Peyer's patch (tissue), 4 donors: ENCODE measurements around the gene DNALI1. TPM values are rescaled to one million over a fixed set of nuclear protein-coding genes. Genes with fewer than 3 reads are reported as not detected.
A peak's percentile ranks its signal among the peaks of the same experiment; 100 is the strongest.
"Not testable (repeated sequence)": the region's sequence is repeated elsewhere in the genome, so short reads cannot be mapped to it uniquely, and the experiment has no call there.

ENCODE experiments used
- DNase-seq, 3 donors: peaks; one replicate each; pipeline ENCODE4 v3.0.0-alpha.2; 2017 to 2019
- H3K27ac ChIP-seq, 4 donors: fragments of 200-600 bp; sonication (generic); one replicate each; pipeline ENCODE4 v1.5.1; 2016 to 2019
- H3K27me3 ChIP-seq, 2 donors: fragments of 200-600 bp; sonication (generic); one replicate each; pipeline ENCODE4 v1.5.1; 2019
- H3K36me3 ChIP-seq, 3 donors: fragments of 200-600 bp; sonication (generic); one replicate each; pipeline ENCODE4 v1.5.1; 2016 to 2019
- H3K4me1 ChIP-seq, 4 donors: fragments of 200-600 bp; sonication (generic); one replicate each; pipeline ENCODE4 v1.5.1; 2016 to 2019
- H3K4me3 ChIP-seq, 4 donors: fragments of 200-600 bp; sonication (generic); 1 replicate in 3 of 4; 2 replicates in 1 of 4; pipeline ENCODE4 v1.5.1; 2016 to 2019; ENCODE audit warnings: mild to moderate bottlenecking in 1 of 4
- H3K9me3 ChIP-seq, 4 donors: fragments of 200-600 bp; sonication (generic); one replicate each; pipeline ENCODE4 v1.5.1; 2016 to 2019; ENCODE audit warnings: mild to moderate bottlenecking in 1 of 4
- POLR2A ChIP-seq, 2 donors: fragments of 450-650 bp; IDR thresholded peaks; one replicate each; pipeline ENCODE4 v1.5.1; 2017; ENCODE audit warnings: antibody characterized with exemption in 2 of 2, mild to moderate bottlenecking in 2 of 2, moderate library complexity in 2 of 2
- total RNA-seq, 4 donors: library from RNA; depleted of rRNA; stranded (reverse); fragments of >200 nt; gene quantifications; one replicate each; pipeline ENCODE4 v1.1.0, GENCODE V29; 2016
- TF ChIP-seq, protein P1 (sequence below), 6 experiments: fragments of 450-650 bp in 4 of 6; fragments of 200-600 bp in 2 of 6; sonication (generic) in 1 of 6; IDR thresholded peaks; one replicate each; pipeline ENCODE4 v1.5.1; 2017 to 2019; ENCODE audit warnings: antibody characterized with exemption in 6 of 6, mild to moderate bottlenecking in 3 of 6, moderate library complexity in 1 of 6

Gene DNALI1
- total RNA-seq, 4 donors from 2014 or later, result 1.7 to 7.9 (median 3.7) TPM

DNA sequence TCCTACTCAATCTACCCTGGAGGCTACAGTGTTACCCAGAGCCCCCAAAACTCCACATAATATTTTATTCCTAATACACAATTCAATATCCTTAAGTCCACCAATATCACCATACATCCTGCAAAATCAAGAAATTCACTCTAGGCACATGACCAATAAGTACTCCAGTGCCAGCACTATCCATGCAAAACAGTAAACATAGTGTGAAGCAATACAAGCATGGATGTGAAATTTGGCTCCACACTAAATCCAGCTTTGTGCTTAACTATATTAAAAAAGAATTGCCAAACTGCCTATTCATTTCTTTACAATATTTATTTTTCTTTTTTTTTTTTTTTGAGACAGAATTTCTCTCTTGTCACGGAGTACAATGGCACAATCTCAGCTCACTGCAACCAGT is 39.2 kb upstream of the DNALI1 start:
- H3K9me3 ChIP-seq, result no peaks in the 10 kb centered on the region
- H3K4me3 ChIP-seq, result no peak overlapping the region

DNA sequence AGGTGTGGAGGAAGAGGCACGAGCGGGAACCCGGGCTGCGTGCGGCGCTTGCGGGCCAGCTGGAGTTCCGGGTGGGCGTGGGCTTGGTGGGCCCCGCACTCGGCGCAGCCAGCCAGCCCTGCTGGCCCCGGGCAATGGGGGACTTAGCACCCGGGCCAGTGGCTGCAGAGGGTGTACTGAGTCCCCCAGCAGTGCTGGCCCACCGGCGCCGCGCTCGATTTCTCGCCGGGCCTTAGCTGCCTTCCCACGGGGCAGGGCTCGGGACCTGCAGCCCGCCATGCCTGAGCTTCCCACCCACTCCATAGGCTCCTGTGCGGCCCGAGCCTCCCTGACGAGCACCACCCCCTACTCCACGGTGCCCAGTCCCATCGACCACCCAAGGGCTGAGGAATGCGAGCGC is 38.5 kb upstream of the DNALI1 start:
- not testable (repeated sequence) for H3K27me3 ChIP-seq, H3K4me3 ChIP-seq, H3K27ac ChIP-seq, DNase-seq, H3K4me1 ChIP-seq, H3K9me3 ChIP-seq, H3K36me3 ChIP-seq

More for the DNA sequence above, 39.2 kb upstream of the DNALI1 start:
- H3K27me3 ChIP-seq, result no peaks in the 10 kb centered on the region
- no peak overlapping the region for H3K27ac ChIP-seq
- H3K4me1 ChIP-seq, result peaks cover 0 to 14% (median 2%) of the 10 kb centered on the region in 4 donors
- no peak for DNase-seq
- no peak for TF ChIP-seq POLR2A (IDR thresholded peaks at IDR 0.05)
- TF ChIP-seq, protein P1, sequence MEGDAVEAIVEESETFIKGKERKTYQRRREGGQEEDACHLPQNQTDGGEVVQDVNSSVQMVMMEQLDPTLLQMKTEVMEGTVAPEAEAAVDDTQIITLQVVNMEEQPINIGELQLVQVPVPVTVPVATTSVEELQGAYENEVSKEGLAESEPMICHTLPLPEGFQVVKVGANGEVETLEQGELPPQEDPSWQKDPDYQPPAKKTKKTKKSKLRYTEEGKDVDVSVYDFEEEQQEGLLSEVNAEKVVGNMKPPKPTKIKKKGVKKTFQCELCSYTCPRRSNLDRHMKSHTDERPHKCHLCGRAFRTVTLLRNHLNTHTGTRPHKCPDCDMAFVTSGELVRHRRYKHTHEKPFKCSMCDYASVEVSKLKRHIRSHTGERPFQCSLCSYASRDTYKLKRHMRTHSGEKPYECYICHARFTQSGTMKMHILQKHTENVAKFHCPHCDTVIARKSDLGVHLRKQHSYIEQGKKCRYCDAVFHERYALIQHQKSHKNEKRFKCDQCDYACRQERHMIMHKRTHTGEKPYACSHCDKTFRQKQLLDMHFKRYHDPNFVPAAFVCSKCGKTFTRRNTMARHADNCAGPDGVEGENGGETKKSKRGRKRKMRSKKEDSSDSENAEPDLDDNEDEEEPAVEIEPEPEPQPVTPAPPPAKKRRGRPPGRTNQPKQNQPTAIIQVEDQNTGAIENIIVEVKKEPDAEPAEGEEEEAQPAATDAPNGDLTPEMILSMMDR (IDR thresholded peaks at IDR 0.05), result no peak
- H3K36me3 ChIP-seq, result peaks cover 0 to 3% (median 0%) of the 10 kb centered on the region in 3 donors

DNA sequence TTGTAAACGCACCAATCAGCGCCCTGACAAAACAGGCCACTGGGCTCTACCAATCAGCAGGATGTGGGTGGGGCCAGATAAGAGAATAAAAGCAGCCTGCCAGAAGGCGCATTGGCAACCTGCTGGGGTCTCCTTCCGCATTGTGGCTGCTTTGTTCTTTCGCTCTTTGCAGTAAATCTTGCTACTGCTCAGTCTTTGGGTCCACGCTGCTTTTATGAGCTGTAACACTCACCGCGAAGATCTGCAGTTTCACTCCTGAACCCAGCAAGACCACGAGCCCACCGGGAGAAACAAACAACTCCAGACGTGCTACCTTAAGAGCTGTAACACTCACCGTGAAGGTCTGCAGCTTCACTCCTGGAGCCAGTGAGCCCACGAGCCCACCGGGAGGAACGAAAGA is 37.8 kb upstream of the DNALI1 start:
- H3K9me3 ChIP-seq, H3K4me1 ChIP-seq, H3K36me3 ChIP-seq, H3K27me3 ChIP-seq: not testable (repeated sequence)
- peak overlapping the region in 1 of 4 donors; percentile 49 for H3K27ac ChIP-seq
- H3K4me3 ChIP-seq, result peak overlapping the region in 2 of 4 donors; percentile 6 to 15
- peak in 2 of 3 donors; percentile 32 to 57 for DNase-seq

DNA sequence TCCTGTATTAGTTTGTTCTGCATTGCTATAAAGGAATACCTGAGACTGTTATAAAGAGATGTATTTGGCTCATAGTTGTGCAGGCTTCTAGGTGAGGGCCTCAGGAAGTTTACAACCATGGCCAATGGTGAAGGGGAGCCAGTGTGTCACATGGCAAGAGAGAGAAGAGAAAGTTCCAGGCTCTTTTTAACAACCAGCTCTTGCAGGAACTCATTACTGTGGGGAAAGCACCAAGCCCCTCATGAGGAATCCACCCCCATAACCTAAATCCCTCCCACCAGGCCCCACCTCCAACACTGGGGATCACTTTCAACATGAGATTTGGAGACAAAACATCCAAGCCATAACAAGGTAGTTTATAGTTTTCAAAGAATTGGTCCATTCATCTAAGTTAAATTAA is 37.1 kb upstream of the DNALI1 start:
- no peak for DNase-seq
- Histone ChIP-seq H3K36me3 (no peaks in the 10 kb centered on the region), H3K27ac (no peak overlapping the region), H3K27me3 (no peaks in the 10 kb centered on the region), H3K9me3 (no peaks in the 10 kb centered on the region), H3K4me1 (no peaks in the 10 kb centered on the region), H3K4me3 (peak overlapping the region in 2 of 4 donors; percentile 6 to 15)
- TF ChIP-seq, protein P1 (IDR thresholded peaks at IDR 0.05), result no peak
- no peak for TF ChIP-seq POLR2A (IDR thresholded peaks at IDR 0.05)

DNA sequence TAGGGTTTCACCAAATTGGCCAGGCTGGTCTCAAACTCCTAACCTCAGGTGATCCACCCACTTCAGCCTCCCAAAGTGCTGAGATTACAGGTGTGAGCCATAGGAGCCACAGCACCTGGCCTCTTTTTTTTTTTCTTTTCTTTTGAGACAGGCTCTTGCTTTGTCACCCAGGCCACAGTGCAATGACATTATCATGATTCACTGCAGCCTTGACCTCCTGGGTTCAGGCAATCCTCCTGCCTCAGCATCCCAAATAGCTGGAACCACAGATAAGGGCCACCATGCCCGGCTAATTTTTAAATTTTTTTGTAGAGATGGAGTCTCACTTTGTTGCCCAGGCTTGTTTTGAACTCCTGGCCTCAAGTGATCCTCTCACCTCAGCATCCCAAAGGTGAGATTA is 26.9 kb upstream of the DNALI1 start:
- not testable (repeated sequence) for H3K9me3 ChIP-seq, H3K27me3 ChIP-seq, H3K4me1 ChIP-seq, H3K36me3 ChIP-seq, H3K4me3 ChIP-seq, H3K27ac ChIP-seq, DNase-seq

DNA sequence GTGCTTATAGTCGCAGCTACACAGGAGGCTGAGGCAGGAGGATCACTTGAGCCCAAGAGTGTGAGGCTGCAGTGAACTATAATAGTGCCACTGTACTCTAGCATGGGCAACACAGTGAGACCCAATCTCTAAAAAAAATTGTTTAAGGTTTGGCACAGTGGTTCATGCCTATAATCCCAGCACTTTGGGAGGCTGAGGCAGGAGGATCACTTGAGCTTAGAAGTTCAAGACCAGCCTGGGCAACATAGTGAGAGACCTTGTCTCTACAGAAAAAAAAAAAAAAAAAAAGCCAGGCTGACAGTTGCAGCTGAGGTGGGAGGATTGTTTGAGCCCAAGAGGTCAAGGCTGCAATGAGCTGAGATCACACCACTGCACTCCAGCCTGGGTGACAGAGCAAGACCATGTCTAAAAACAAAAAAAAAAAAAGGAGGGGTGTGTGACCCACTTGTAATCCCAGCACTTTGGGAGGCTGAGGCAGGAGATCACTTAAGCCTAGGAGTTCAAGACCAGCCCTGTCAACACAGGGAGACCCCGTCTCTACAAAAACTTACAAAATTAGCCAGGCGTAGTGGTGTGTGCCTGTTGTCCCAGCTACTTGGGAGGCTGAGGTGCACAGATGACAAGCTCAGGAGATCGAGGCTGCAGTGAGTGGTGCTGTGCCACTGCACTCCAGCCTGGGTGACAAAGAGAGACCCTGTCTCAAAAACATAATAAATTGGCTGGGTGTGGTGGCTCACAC is 24.2 kb upstream of the DNALI1 start:
- H3K4me1 ChIP-seq, H3K4me3 ChIP-seq, H3K27ac ChIP-seq, H3K9me3 ChIP-seq, H3K27me3 ChIP-seq, DNase-seq: not testable (repeated sequence)
- H3K36me3 ChIP-seq, result peaks cover 0 to 24% (median 0%) of the 10 kb centered on the region in 3 donors

DNA sequence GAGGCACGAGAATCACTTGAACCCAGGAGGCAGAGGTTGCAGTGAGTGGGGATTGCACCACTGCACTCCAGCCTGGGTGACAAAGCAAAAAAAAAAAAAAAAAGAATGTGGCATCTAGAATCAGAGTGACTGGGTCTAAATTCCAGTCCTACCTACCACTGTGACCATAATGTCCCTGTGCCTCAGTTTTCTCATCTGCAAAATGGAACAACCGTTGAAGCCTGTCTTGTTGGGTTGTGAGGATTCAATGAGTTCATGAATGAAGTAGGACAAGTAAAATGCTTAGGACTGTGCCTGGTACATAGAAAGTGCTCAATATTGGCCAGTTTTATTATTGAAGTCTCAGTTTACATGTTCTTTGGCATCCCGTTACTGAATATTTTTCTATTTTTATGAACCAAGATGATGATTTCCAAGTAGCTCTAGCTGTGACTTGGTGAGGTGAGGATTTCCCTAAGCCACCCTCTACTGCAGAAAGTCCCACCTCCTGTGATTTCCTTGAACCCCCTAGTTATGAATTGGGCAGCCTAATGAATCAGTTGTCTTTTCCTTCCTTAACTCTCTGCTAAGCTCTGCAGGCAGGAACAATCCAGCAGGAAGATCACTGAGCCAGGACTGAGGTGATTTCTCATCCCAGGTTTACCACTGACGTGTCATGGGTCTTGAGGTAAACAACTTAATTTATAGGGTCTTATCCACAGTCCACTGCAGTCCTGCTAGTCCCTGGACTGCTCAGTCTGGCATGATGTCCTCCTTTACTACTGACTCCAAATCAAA is 23.2 kb upstream of the DNALI1 start:
- Histone ChIP-seq H3K4me3 (no peak overlapping the region), H3K36me3 (peaks cover 0 to 31% (median 0%) of the 10 kb centered on the region in 3 donors), H3K9me3 (no peaks in the 10 kb centered on the region), H3K4me1 (no peaks in the 10 kb centered on the region), H3K27ac (peak overlapping the region in 2 of 4 donors; percentile 41 to 75), H3K27me3 (no peaks in the 10 kb centered on the region)
- DNase-seq, result no peak
- TF ChIP-seq, protein P1 (IDR thresholded peaks at IDR 0.05), result no peak
- no peak for TF ChIP-seq POLR2A (IDR thresholded peaks at IDR 0.05)
